Measurements from ENCODE around the gene GIMAP6.
A peak's percentile ranks its signal among the peaks of the same experiment; 100 is the strongest.
"Not testable (repeated sequence)": the region's sequence is repeated elsewhere in the genome, so short reads cannot be mapped to it uniquely, and the experiment has no call there.

The GIMAP6 gene

DNA sequence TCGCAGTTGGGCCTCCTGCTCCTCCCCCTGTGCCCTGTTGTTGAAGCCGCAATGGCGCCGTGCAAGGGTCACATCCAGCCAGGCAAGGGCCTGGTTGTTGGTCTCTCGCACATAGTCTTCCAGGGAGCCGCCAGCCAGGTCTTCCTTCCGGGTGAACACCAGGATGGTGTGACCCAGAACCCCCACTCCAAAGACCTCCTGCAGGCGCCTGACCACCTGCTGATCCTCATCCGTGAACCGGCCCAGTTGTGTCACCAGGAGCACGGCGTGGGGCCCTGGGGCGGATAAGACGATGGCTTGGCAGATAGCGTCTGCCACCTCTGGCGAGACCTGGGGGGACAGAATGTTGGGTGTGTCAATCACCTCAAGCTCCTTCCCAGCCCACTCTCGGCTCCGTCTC lies 4.2 kb downstream of the GIMAP6 start:
- intact Hi-C loops (cut with micrococcal nuclease) = no loop called here
- no peak overlapping the region for H3K4me3 Mint-ChIP-seq
- H3K9me3 Mint-ChIP-seq = no peaks in the 10 kb centered on the region
- H3K27me3 Mint-ChIP-seq = no peaks in the 10 kb centered on the region
- H3K27ac Mint-ChIP-seq = no peak overlapping the region
- peaks cover 42% of the 10 kb centered on the region for H3K36me3 Mint-ChIP-seq (ENCODE audit: low read depth)
- H3K4me1 Mint-ChIP-seq (ENCODE audit: low read depth) = peaks cover 58% of the 10 kb centered on the region

- Mint-ChIP-seq H3K27me3 (no peaks in the 10 kb centered on the region), H3K9me3 (no peaks in the 10 kb centered on the region), H3K27ac (no peak overlapping the region), H3K4me1 (ENCODE audit: low read depth) (peaks cover 46% of the 10 kb centered on the region), H3K36me3 (ENCODE audit: low read depth) (peaks cover 42% of the 10 kb centered on the region), H3K4me3 (no peak overlapping the region)
- intact Hi-C loops (cut with micrococcal nuclease) = no loop called here
These were observed 5.5 kb downstream of the GIMAP6 start for GRCh38 chr7:150626696-150627095.

GRCh38 chr7:150621376-150621775 lies 10.8 kb downstream of the GIMAP6 start:
- Mint-ChIP-seq H3K9me3 (no peaks in the 10 kb centered on the region), H3K4me1 (ENCODE audit: low read depth) (peaks cover 4% of the 10 kb centered on the region), H3K4me3 (no peak overlapping the region), H3K36me3 (ENCODE audit: low read depth) (peaks cover 5% of the 10 kb centered on the region), H3K27ac (no peak overlapping the region), H3K27me3 (no peaks in the 10 kb centered on the region)
- intact Hi-C loops (cut with micrococcal nuclease) = no loop called here

GRCh38 chr7:150620617-150621371 lies 11.4 kb downstream of the GIMAP6 start:
- H3K27ac Mint-ChIP-seq = no peak overlapping the region
- intact Hi-C loops (cut with micrococcal nuclease) = no loop called here
- no peaks in the 10 kb centered on the region for H3K4me1 Mint-ChIP-seq (ENCODE audit: low read depth)
- no peaks in the 10 kb centered on the region for H3K9me3 Mint-ChIP-seq
- H3K27me3 Mint-ChIP-seq = no peaks in the 10 kb centered on the region
- H3K4me3 Mint-ChIP-seq = no peak overlapping the region
- H3K36me3 Mint-ChIP-seq (ENCODE audit: low read depth) = no peaks in the 10 kb centered on the region

DNA sequence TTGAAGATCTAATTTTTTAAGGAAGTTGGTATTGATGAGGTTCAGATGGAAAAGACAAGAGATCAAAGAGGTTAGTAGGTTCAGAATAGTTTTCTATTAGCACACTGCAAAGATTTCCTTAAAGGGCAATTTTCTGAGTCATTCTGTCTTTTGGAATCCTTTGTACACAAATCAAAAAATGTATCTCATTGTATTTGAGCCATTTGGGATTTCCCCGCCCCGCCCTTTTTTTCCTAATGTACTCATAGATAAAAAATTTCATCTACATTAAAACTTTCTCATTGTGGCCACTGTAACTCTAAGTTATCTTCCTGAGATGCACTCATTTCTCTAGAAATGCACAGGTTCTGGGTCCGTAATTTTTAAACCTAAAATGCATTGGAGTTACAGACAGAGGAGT lies 12.1 kb downstream of the GIMAP6 start:
- Mint-ChIP-seq H3K36me3 (ENCODE audit: low read depth) (no peaks in the 10 kb centered on the region), H3K4me1 (ENCODE audit: low read depth) (no peaks in the 10 kb centered on the region), H3K27ac (no peak overlapping the region), H3K9me3 (no peaks in the 10 kb centered on the region), H3K4me3 (no peak overlapping the region), H3K27me3 (peaks cover under 1% of the 10 kb centered on the region)
- intact Hi-C loops (cut with micrococcal nuclease) = no loop called here

DNA sequence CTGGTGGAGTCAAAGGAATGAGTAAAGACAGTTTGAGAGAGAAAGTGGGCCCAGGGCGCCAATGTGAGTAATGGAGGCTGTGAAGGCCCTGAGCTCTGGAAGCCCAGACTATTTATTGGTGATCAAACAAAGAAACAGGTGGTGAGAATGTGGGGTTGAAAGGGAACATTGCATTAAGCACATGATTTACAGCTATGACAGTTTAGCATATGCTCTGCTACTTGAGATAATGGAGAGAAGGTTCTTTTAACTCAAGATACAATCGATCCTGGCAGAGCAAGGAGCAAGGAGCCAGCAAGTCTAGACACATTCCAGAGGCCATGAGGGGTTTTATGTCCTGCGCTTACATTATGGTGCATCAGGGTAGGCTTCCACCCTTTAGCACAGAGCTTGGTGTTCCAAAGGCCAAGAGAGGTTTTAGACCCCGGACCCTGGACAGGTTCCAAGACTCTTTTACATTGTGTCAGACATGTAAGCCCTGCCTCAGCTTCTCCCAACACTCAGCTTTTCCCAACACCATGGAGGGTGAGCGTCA lies 16.9 kb downstream of the GIMAP6 start:
- H3K4me1 Mint-ChIP-seq (ENCODE audit: low read depth); H3K27me3 Mint-ChIP-seq; H3K27ac Mint-ChIP-seq; H3K9me3 Mint-ChIP-seq; H3K4me3 Mint-ChIP-seq; H3K36me3 Mint-ChIP-seq (ENCODE audit: low read depth); intact Hi-C loops (cut with micrococcal nuclease): not testable (repeated sequence)

- H3K9me3 Mint-ChIP-seq; H3K4me1 Mint-ChIP-seq (ENCODE audit: low read depth); H3K36me3 Mint-ChIP-seq (ENCODE audit: low read depth); H3K4me3 Mint-ChIP-seq; H3K27ac Mint-ChIP-seq; intact Hi-C loops (cut with micrococcal nuclease); H3K27me3 Mint-ChIP-seq: not testable (repeated sequence)
These were observed 17.8 kb downstream of the GIMAP6 start for GRCh38 chr7:150614426-150614825.

DNA sequence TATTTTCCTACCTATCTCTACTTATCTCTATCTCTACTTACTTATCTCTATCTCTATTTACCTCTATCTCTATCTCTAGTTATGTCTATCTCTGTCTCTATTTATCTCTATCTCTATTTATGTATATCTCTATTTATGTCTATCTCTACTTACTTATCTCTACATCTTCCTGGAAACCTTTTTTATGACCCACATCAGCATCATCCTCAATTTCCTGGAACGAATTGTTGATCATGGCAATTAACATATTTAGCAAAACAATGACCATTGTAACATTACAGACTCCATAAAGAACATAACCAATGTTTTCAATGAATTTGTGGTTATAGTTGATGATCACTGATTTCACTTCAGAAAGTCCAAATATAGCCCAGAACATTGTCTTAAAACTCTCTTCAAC lies 18.3 kb downstream of the GIMAP6 start:
- intact Hi-C loops (cut with micrococcal nuclease) = no loop called here
- Mint-ChIP-seq H3K9me3 (no peaks in the 10 kb centered on the region), H3K27ac (no peak overlapping the region), H3K4me3 (no peak overlapping the region), H3K27me3 (peaks cover 2% of the 10 kb centered on the region), H3K36me3 (ENCODE audit: low read depth) (no peaks in the 10 kb centered on the region), H3K4me1 (ENCODE audit: low read depth) (no peaks in the 10 kb centered on the region)

DNA sequence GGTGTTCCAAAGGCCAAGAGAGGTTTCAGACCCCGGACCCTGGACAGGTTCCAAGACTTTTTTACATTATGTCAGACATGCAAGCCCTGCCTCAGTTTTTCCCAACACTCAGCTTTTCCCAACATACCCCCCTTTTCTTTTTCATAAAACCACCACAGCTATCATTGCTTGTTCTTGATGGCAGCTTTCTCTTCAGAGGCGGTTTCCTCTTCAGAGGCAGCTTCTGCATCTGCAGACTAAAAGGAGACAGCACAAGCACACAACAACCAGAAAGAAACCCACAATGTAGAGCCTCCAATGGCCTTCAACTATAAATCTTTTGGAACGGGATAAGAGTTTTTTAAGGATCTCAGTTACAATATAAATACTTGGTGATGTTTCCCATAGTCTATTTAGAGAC lies 19.3 kb downstream of the GIMAP6 start:
- Mint-ChIP-seq H3K4me3 (no peak overlapping the region), H3K27ac (no peak overlapping the region), H3K9me3 (no peaks in the 10 kb centered on the region), H3K4me1 (ENCODE audit: low read depth) (no peaks in the 10 kb centered on the region), H3K27me3 (peaks cover 2% of the 10 kb centered on the region), H3K36me3 (ENCODE audit: low read depth) (no peaks in the 10 kb centered on the region)
- intact Hi-C loops (cut with micrococcal nuclease) = no loop called here

DNA sequence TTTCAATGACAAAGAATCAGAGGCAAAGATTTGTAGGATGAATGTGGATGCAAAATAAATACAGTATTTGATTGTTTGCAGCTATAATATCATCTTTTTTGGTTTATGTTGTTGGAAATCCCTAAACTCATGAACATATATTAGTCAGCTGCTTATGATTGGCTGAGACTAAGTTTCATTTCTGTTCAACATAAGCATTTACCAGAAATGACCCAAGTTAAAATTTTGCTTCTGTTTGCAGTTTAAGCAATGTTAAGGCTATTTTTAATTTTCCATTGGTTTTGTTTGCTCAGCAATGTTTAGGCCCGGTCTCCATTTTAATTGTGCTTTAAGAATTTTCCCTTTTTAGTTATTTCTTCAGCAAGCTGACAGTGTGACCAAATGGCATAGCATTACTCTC lies 22.0 kb downstream of the GIMAP6 start:
- Mint-ChIP-seq H3K4me1 (ENCODE audit: low read depth) (peaks cover 6% of the 10 kb centered on the region), H3K9me3 (no peaks in the 10 kb centered on the region), H3K36me3 (ENCODE audit: low read depth) (no peaks in the 10 kb centered on the region), H3K4me3 (no peak overlapping the region), H3K27me3 (peaks cover 2% of the 10 kb centered on the region), H3K27ac (peak overlapping the region; percentile 57)
- intact Hi-C loops (cut with micrococcal nuclease) = no loop called here

GRCh38 chr7:150603600-150603999 lies 28.6 kb downstream of the GIMAP6 start:
- H3K27me3 Mint-ChIP-seq; H3K27ac Mint-ChIP-seq; H3K4me3 Mint-ChIP-seq; H3K9me3 Mint-ChIP-seq; intact Hi-C loops (cut with micrococcal nuclease); H3K36me3 Mint-ChIP-seq (ENCODE audit: low read depth): not testable (repeated sequence)
- H3K4me1 Mint-ChIP-seq (ENCODE audit: low read depth) = peaks cover 15% of the 10 kb centered on the region

DNA sequence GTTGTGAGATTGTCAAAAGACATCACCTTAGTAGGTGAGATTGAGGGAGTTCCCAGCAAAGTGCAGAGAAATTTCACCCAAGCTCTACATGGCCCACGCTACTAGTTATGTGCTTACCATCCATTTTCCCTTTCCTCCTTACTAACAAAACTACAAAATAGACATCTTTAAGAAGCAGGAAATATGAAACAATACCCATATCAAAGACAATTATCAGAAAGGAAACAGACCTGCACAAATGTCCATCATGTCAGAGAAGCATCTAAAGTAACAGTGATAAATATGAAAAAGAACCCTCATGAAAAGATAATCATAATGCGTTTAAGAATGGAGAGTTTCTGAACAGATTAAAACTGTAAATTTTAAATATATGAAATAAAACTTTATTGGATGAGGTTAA lies 36.8 kb downstream of the GIMAP6 start:
- Mint-ChIP-seq H3K27ac (no peak overlapping the region), H3K36me3 (ENCODE audit: low read depth) (peaks cover 13% of the 10 kb centered on the region)

GRCh38 chr7:150594805-150595204 lies 37.4 kb downstream of the GIMAP6 start:
- H3K9me3 Mint-ChIP-seq = peaks cover 44% of the 10 kb centered on the region
- peaks cover 11% of the 10 kb centered on the region for H3K4me1 Mint-ChIP-seq (ENCODE audit: low read depth)
- no peak overlapping the region for H3K27ac Mint-ChIP-seq
- H3K27me3 Mint-ChIP-seq = peaks cover 2% of the 10 kb centered on the region
- no peak overlapping the region for H3K4me3 Mint-ChIP-seq
- intact Hi-C loops (cut with micrococcal nuclease) = no loop called here
- H3K36me3 Mint-ChIP-seq (ENCODE audit: low read depth) = peaks cover 13% of the 10 kb centered on the region

More for the DNA sequence above, 36.8 kb downstream of the GIMAP6 start:
- Mint-ChIP-seq H3K9me3 (peaks cover 44% of the 10 kb centered on the region), H3K4me1 (ENCODE audit: low read depth) (peaks cover 11% of the 10 kb centered on the region), H3K4me3 (no peak overlapping the region), H3K27me3 (peaks cover 2% of the 10 kb centered on the region)
- intact Hi-C loops (cut with micrococcal nuclease) = no loop called here

- H3K4me3 Mint-ChIP-seq = no peak overlapping the region
- peaks cover 7% of the 10 kb centered on the region for H3K36me3 Mint-ChIP-seq (ENCODE audit: low read depth)
- peaks cover 15% of the 10 kb centered on the region for H3K9me3 Mint-ChIP-seq
- H3K27ac Mint-ChIP-seq = peak overlapping the region; percentile 78
- peaks cover 27% of the 10 kb centered on the region for H3K4me1 Mint-ChIP-seq (ENCODE audit: low read depth)
- no peaks in the 10 kb centered on the region for H3K27me3 Mint-ChIP-seq
- intact Hi-C loops (cut with micrococcal nuclease) = loop anchor here (2.0 kb wide), 1 partner anchor 97 kb away; the partner anchor contains the start of gene GIMAP2
These were observed 44.6 kb downstream of the GIMAP6 start for GRCh38 chr7:150587551-150587950.

GRCh38 chr7:150586785-150587152 lies 45.4 kb downstream of the GIMAP6 start:
- intact Hi-C loops (cut with micrococcal nuclease) = loop anchor here (2.0 kb wide), 1 partner anchor 98 kb away; the partner anchor contains the start of gene GIMAP2
- peak overlapping the region; percentile 62 for H3K4me3 Mint-ChIP-seq
- peak overlapping the region; percentile 78 for H3K27ac Mint-ChIP-seq
- no peaks in the 10 kb centered on the region for H3K27me3 Mint-ChIP-seq
- peaks cover 8% of the 10 kb centered on the region for H3K9me3 Mint-ChIP-seq
- peaks cover 27% of the 10 kb centered on the region for H3K4me1 Mint-ChIP-seq (ENCODE audit: low read depth)
- peaks cover 4% of the 10 kb centered on the region for H3K36me3 Mint-ChIP-seq (ENCODE audit: low read depth)
